HepG2 (cell line): ENCODE results near the gene RAB40A. TPM values are rescaled to one million over a fixed set of nuclear protein-coding genes. Genes with fewer than 3 reads are reported as not detected.
A peak's percentile ranks its signal among the peaks of the same experiment; 100 is the strongest.

Experiments used
- ATAC-seq: fragments of 200-7000 bp; cut with Tn5 transposase; 3 replicates; pipeline ENCODE4 v1.9.1; 2020; ENCODE audit warnings: mild to moderate bottlenecking, moderate library complexity
- BruUV-seq: library from RNA; stranded (reverse); fragments of 400-500 nt; replicated peaks from 2 replicates; lab custom pipeline; 2021; lab: Mats Ljungman, UMichigan
- CTCF ChIA-PET: fragments of 300-600 bp; formaldehyde crosslinking; extraction: SDS; loops from one replicate; lab custom pipeline; 2021; ENCODE audit warnings: low total read pairs, inconsistent platforms, low intra/inter-chr PET ratio; lab: Yijun Ruan, JAX
- POLR2A ChIA-PET: fragments of 350-600 bp; sonication (Branson Sonifier 250); formaldehyde crosslinking; loops from one replicate; lab custom pipeline; 2020; ENCODE audit warnings: antibody characterized with exemption, inconsistent platforms; lab: Yijun Ruan, JAX
- DNase-seq: peaks from one replicate; pipeline ENCODE4 v3.0.0-alpha.2; 2015; ENCODE audit warnings: low spot score
- FAIRE-seq: peaks from 3 replicates; lab custom pipeline; 2011; peaks lifted over from hg19 to GRCh38; lab: Jason Lieb, UNC
- H2AFZ ChIP-seq: one replicate; pipeline ENCODE4 v1.6.1; 2011; ENCODE audit warnings: low read length, inconsistent platforms
- H3K27ac ChIP-seq: fragments of 300-600 bp; 3 replicates; pipeline ENCODE4 v1.8.0; 2011; ENCODE audit warnings: mixed run types, mild to moderate bottlenecking, mixed read lengths, low read length, inconsistent platforms; ENCODE audit not compliant: insufficient read depth; ENCODE audit errors: extremely low read length
- H3K27me3 ChIP-seq, 2 experiments: fragments of 200-600 bp in 1 of 2; 2 replicates in 1 of 2; 3 replicates in 1 of 2; pipeline versions ENCODE4 v1.6.0 to v1.8.0; 2011; ENCODE audit warnings: low read length in 2 of 2, mild to moderate bottlenecking in 2 of 2, moderate library complexity in 2 of 2, inconsistent platforms in 1 of 2; ENCODE audit not compliant: insufficient read depth in 2 of 2, control insufficient read depth in 1 of 2
- H3K36me3 ChIP-seq, 2 experiments: fragments of 200-600 bp in 1 of 2; replicated peaks in 1 of 2; 2 replicates in 1 of 2; 3 replicates in 1 of 2; pipeline versions ENCODE4 v1.5.1 to v1.8.0; 2011; ENCODE audit warnings: low read length in 2 of 2, inconsistent platforms in 1 of 2; ENCODE audit not compliant: insufficient read depth in 2 of 2, control insufficient read depth in 1 of 2
- H3K4me1 ChIP-seq: 2 replicates; pipeline ENCODE4 v1.5.1; 2012; ENCODE audit warnings: low read length, inconsistent platforms; ENCODE audit not compliant: insufficient read depth
- H3K4me2 ChIP-seq: 2 replicates; pipeline ENCODE4 v1.6.0; 2011; ENCODE audit warnings: low read depth, low read length, inconsistent platforms
- H3K4me3 ChIP-seq, 3 experiments: fragments of 200-600 bp in 1 of 3; sonication (generic), shearing (Covaris generic) in 1 of 3; replicated peaks in 1 of 3; 2 replicates each; pipeline ENCODE4 v1.5.1; 2011 to 2016; ENCODE audit warnings: low read length in 3 of 3, inconsistent platforms in 2 of 3, low read depth in 2 of 3, mild to moderate bottlenecking in 2 of 3, control low read depth in 1 of 3, mixed read lengths in 1 of 3; ENCODE audit not compliant: insufficient read depth in 1 of 3
- H3K79me2 ChIP-seq: one replicate; pipeline ENCODE4 v1.6.1; 2011; ENCODE audit warnings: low read length, inconsistent platforms; ENCODE audit not compliant: insufficient read depth
- H3K9ac ChIP-seq: 2 replicates; pipeline ENCODE4 v1.6.0; 2011; ENCODE audit warnings: mild to moderate bottlenecking, low read depth, low read length, inconsistent platforms; ENCODE audit not compliant: insufficient read depth
- H3K9me3 ChIP-seq: 2 replicates; pipeline ENCODE4 v1.5.1; 2012; ENCODE audit warnings: mild to moderate bottlenecking, low read length
- H4K20me1 ChIP-seq: 2 replicates; pipeline ENCODE4 v1.6.0; 2011; ENCODE audit warnings: inconsistent platforms, mild to moderate bottlenecking, low read length, moderate library complexity; ENCODE audit not compliant: insufficient read depth
- DDIT3 ChIP-seq: sonication (generic); formaldehyde crosslinking; IDR thresholded peaks from 2 replicates; pipeline ENCODE4 v1.4.0; 2020; ENCODE audit warnings: mild to moderate bottlenecking, missing genetic modification reagents
- SAP130 ChIP-seq: IDR thresholded peaks from 2 replicates; pipeline ENCODE4 v1.6.1; 2016; ENCODE audit warnings: low read depth
- ZBTB20 ChIP-seq: sonication (generic); formaldehyde crosslinking; IDR thresholded peaks from 2 replicates; pipeline ENCODE4 v1.8.1; 2023; ENCODE audit warnings: missing genetic modification reagents, low read depth, mild to moderate bottlenecking, borderline replicate concordance
- ZNF235 ChIP-seq: sonication (generic); formaldehyde crosslinking; IDR thresholded peaks from 2 replicates; pipeline ENCODE4 v1.8.1; 2023; ENCODE audit warnings: mild to moderate bottlenecking, missing genetic modification reagents, borderline replicate concordance
- ZNF773 ChIP-seq: sonication (generic); formaldehyde crosslinking; IDR thresholded peaks from 2 replicates; pipeline ENCODE4 v1.4.0; 2020; ENCODE audit warnings: missing genetic modification reagents, borderline replicate concordance
- WGBS: methylation state at CpG from one replicate; pipeline ENCODE4 v1.1.6; 2017; ENCODE audit warnings: low lambda C conversion rate; 5-methylcytosine and 5-hydroxymethylcytosine counted together
- in situ Hi-C: cut with HindIII; loops from 2 replicates; pipeline ENCODE4 v1.10.0; 2017; ENCODE audit warnings: low pct_unique_long_range_greater_than_20kb; ENCODE audit not compliant: extremely low pct_ligation_motif_present
- intact Hi-C: fragments of 100-400 bp; cut with micrococcal nuclease; formaldehyde crosslinking; loops from one replicate; pipeline ENCODE4 v1.10.0; 2022; ENCODE audit not compliant: unreplicated experiment
- polyA plus RNA-seq, 8 experiments: library from polyadenylated mRNA; depleted of rRNA in 3 of 8; stranded (reverse) in 7 of 8; unstranded in 1 of 8; fragments of >200 nt; fragmentation: Illumina TruSeq in 4 of 8; extraction: Trizol in 4 of 8; gene quantifications; 2 replicates each; pipeline versions ENCODE4 v1.2.1 to v1.2.3, GENCODE V29; 2011 to 2016; ENCODE audit warnings: low read depth in 4 of 8, missing spikeins in 1 of 8, mixed read lengths in 1 of 8; ENCODE audit not compliant: insufficient read depth in 1 of 8
- total RNA-seq, 5 experiments: library from RNA; depleted of rRNA; stranded (reverse); fragments of >200 nt; fragmentation: Illumina TruSeq; extraction: Trizol; gene quantifications; 2 replicates each; pipeline ENCODE4 v1.2.3, GENCODE V29; 2016; ENCODE audit warnings: low read depth in 1 of 5
- TF ChIP-seq, protein P1 (sequence below): sonication (generic); formaldehyde crosslinking; IDR thresholded peaks from 2 replicates; pipeline ENCODE4 v1.4.0; 2020; ENCODE audit warnings: mild to moderate bottlenecking, missing genetic modification reagents
- TF ChIP-seq, protein P2 (sequence below): sonication (generic); formaldehyde crosslinking; IDR thresholded peaks from 2 replicates; pipeline ENCODE4 v1.8.1; 2023; ENCODE audit warnings: missing genetic modification reagents, inconsistent platforms, borderline replicate concordance
- TF ChIP-seq, protein P3 (sequence below): sonication (generic); formaldehyde crosslinking; IDR thresholded peaks from 2 replicates; pipeline ENCODE4 v1.4.0; 2020; ENCODE audit warnings: mild to moderate bottlenecking, missing genetic modification reagents, borderline replicate concordance
- TF ChIP-seq, protein P4 (sequence below): sonication (generic); formaldehyde crosslinking; IDR thresholded peaks from 2 replicates; pipeline ENCODE4 v1.4.0; 2020; ENCODE audit warnings: low read depth, mild to moderate bottlenecking, missing genetic modification reagents

Gene RAB40A
- total and polyA plus RNA-seq, 2 of the 13 experiments (the other 11 are each of a cell fraction or from before 2014, with no cell fraction given) = 0.11 TPM; not detected in 1

DNA sequence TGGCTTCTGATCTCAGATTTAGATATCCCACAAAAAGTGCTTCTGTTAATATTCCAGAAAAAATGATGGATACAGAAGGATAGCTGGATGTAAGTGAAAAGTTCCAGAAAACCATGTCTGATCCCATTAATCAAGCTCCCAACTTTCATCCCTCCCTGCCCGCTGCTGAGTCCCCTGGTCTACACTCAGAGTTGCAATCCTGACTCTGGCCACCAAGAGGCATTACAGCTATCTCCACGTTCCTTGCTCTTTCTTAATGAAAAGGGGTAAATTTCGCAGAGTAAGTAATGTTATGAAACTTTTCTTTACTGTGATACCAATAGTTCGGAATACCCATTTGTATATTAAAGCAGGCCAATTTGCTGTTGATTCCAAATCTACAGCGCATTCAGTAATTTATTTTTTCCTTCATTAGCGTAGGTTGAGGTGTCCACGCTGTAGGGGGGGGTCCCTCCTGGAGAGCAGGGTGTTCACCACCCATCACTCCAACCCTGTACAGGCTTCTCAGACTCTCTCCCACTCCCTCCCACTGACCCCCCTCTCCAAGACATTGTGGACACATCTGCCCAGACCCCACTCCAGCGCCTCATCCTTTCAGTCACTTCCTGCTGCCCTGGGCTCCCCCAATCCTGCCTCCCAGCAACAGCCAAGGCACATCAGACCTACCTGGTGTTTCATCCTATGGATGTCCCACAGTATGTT lies 55.1 kb downstream of the RAB40A start:
- no peak overlapping the region for H3K27ac ChIP-seq
- H3K36me3 ChIP-seq = no peaks in the 10 kb centered on the region
- POLR2A ChIA-PET = no interaction called here
- TF ChIP-seq ZNF773 (CRISPR knock-in tag) (no peak), DDIT3 (CRISPR knock-in tag) (no peak), ZBTB20 (CRISPR knock-in tag) (no peak), ZNF235 (CRISPR knock-in tag) (no peak), SAP130 (no peak)
- TF ChIP-seq, protein P1, sequence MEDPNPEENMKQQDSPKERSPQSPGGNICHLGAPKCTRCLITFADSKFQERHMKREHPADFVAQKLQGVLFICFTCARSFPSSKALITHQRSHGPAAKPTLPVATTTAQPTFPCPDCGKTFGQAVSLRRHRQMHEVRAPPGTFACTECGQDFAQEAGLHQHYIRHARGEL (CRISPR knock-in tag) = no peak
- TF ChIP-seq, protein P2, sequence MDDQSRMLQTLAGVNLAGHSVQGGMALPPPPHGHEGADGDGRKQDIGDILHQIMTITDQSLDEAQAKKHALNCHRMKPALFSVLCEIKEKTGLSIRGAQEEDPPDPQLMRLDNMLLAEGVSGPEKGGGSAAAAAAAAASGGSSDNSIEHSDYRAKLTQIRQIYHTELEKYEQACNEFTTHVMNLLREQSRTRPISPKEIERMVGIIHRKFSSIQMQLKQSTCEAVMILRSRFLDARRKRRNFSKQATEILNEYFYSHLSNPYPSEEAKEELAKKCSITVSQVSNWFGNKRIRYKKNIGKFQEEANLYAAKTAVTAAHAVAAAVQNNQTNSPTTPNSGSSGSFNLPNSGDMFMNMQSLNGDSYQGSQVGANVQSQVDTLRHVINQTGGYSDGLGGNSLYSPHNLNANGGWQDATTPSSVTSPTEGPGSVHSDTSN (CRISPR knock-in tag) = no peak
- TF ChIP-seq, protein P3, sequence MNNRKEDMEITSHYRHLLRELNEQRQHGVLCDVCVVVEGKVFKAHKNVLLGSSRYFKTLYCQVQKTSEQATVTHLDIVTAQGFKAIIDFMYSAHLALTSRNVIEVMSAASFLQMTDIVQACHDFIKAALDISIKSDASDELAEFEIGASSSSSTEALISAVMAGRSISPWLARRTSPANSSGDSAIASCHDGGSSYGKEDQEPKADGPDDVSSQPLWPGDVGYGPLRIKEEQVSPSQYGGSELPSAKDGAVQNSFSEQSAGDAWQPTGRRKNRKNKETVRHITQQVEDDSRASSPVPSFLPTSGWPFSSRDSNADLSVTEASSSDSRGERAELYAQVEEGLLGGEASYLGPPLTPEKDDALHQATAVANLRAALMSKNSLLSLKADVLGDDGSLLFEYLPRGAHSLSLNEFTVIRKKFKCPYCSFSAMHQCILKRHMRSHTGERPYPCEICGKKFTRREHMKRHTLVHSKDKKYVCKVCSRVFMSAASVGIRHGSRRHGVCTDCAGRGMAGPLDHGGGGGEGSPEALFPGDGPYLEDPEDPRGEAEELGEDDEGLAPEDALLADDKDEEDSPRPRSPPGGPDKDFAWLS (CRISPR knock-in tag) = no peak
- TF ChIP-seq, protein P4, sequence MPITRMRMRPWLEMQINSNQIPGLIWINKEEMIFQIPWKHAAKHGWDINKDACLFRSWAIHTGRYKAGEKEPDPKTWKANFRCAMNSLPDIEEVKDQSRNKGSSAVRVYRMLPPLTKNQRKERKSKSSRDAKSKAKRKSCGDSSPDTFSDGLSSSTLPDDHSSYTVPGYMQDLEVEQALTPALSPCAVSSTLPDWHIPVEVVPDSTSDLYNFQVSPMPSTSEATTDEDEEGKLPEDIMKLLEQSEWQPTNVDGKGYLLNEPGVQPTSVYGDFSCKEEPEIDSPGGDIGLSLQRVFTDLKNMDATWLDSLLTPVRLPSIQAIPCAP = no peak
- H3K79me2 ChIP-seq = no peaks in the 10 kb centered on the region
- no peaks in the 10 kb centered on the region for H4K20me1 ChIP-seq
- DNase-seq (peak; percentile 10), ATAC-seq (peak; percentile 95), FAIRE-seq (peak; percentile 88)
- H3K4me2 ChIP-seq = peak overlapping the region; percentile 67
- H2AFZ ChIP-seq = no peak overlapping the region
- CTCF ChIA-PET = interaction anchor here (0.7 to 2.3 kb wide), 4 partner anchors 121 to 253 kb away, joined by 3 to 22 read pairs (median 4); no protein-coding TSS in a partner anchor
- H3K9ac ChIP-seq = 0 out of 2 replicates have a peak overlapping the region, but pooled peaks have one; percentile 15
- no peaks in the 10 kb centered on the region for H3K27me3 ChIP-seq
- in situ Hi-C loops = loop anchor here (10.0 to 25.0 kb wide), 2 partner anchors 119 to 252 kb away; partner anchors contain the start of gene BEX4
- intact Hi-C loops = loop anchor here (1.0 kb wide), 2 partner anchors 121 to 253 kb away; no protein-coding TSS in a partner anchor
- peak overlapping the region; percentile 8 to 62 (median 13); a peak in 5 of 6 replicates for H3K4me3 ChIP-seq
- no peaks in the 10 kb centered on the region; the same call in 1 of the 2 replicates for H3K4me1 ChIP-seq
- no peaks in the 10 kb centered on the region for H3K9me3 ChIP-seq
- no TSS peak for BruUV-seq
- 16% methylated on average over 7 of the region's 8 CpGs for WGBS
